GM18867 (cell line): ENCODE results near the gene SLAIN2.

Source experiments
- ATAC-seq: cut with Tn5 transposase; IDR thresholded peaks from one replicate; pipeline ENCODE4 v1.9.1; 2021; ENCODE audit warnings: mild to moderate bottlenecking, moderate library complexity; ENCODE audit not compliant: unreplicated experiment

The SLAIN2 gene

DNA sequence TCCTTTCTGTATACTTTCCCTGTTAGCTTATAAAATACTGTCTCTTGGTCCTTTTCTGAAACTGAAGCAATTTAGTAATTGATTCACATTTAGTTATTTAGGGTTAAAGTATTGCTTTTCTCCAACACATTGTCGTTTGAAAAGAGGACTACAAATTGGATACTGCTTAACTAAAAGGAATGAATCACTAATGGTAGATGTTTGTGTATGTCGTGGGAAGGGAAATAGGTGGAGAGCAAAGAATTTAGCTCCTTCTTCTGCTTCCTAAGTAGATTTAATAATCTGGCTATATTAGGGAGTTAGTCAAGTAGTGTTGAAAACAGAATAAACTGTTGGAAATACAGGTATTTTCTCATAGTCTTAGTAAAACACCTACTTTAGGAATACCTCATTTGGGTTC is 27.9 kb downstream of the SLAIN2 start:
- ATAC-seq = no peak

DNA sequence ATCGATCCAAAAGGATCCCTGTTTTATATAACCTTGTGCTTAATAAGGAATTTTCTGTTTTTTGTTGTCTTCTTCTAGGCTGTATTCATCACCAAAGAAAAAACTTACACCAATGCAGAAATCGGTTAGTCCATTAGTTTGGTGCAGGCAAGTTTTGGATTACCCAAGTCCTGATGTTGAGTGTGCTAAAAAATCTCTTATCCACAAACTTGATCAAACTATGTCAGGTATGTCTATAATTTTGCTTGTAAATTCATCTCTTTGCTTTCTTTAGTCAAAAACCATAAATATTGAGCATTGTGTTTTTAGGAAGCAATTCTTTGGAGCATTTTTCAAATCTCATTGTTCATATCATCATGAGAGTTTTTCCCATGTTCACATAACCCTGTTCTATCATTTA is 28.4 kb downstream of the SLAIN2 start:
- ATAC-seq = no peak

- ATAC-seq = peak; percentile 65
Observed at GRCh38 chr4:48370260-48371134, 29.2 kb downstream of the SLAIN2 start.

DNA sequence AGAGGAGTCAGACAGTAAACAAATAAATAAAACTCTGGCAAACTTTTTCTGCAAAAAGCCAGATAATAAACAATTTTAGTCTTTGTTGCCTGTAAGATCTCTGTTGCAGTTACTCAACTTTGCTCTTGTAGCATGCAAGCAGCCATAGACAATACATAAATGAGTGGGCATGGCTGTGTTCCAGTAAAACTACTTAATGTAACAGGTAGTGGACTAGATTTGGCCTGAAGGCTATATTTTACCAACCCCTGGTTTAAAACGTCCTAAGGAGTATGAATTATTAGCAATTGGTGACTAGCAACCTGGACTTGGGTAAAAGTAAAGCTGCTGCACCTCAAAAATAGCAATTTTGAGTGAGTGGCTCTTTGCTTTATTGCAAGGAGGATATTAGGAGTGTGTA is 30.9 kb downstream of the SLAIN2 start:
- ATAC-seq = no peak

- no peak for ATAC-seq
Observed at GRCh38 chr4:48375651-48376304, 34.4 kb downstream of the SLAIN2 start.

DNA sequence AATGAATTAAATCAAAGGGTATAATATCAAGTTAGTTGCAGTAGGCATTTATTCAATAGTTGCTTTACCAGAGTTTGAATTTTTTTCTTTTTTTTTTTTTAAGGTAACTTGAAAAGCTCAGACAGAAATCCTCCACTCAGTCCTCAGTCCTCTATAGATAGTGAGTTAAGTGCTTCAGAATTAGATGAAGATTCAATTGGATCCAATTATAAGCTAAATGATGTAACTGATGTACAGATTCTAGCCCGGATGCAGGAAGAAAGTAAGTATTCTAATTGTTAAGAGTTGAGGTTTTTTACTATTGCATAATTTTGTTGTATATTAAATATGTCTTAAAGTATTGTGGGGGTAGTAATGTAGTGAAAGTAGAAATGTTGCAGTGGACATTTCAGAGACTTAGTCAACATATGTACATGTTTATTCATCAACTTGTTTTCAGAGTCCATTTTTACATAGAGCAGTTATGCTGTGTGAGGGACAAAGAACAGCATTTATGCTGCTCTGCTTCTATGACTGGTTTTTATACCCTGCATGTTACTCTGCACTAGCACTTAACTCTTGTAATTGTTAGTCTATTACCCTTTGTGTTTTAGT is 38.4 kb downstream of the SLAIN2 start:
- ATAC-seq = no peak

DNA sequence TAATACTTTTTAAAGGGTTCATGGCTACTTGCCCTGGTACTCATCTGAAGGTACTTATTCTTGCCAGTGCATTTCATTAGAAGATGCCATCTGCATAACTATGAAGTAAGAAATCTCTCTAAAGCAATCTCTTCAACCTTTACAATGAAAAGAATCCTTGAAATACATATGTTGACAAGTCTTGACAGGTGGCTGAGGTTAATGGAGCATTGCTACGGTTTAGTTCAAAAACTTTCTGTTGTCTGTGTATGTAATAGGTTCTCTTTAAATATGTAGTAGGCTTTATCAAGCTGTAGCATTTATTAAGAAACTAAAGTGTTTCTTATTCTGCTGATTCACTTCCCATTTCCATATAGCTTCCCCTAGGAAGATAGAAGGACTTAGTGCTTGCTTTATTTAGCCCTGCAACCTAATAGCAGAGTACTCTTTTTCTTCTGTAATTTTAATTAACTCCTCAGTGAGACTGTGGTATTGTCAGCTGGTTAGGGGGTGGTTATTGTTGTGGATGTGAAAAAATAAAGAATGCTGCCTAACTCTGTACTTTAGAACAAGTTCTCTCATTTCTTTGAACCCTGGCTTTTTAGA is 39.3 kb downstream of the SLAIN2 start:
- ATAC-seq = no peak

- ATAC-seq = no peak
Observed at GRCh38 chr4:48388525-48389154, 47.3 kb downstream of the SLAIN2 start.

- ATAC-seq = no peak
Observed at GRCh38 chr4:48396043-48396442, 54.7 kb downstream of the SLAIN2 start.

GRCh38 chr4:48400416-48400815 is 59.1 kb downstream of the SLAIN2 start:
- no peak for ATAC-seq

- ATAC-seq = no peak
Observed at GRCh38 chr4:48403358-48403757, 62.0 kb downstream of the SLAIN2 start.

DNA sequence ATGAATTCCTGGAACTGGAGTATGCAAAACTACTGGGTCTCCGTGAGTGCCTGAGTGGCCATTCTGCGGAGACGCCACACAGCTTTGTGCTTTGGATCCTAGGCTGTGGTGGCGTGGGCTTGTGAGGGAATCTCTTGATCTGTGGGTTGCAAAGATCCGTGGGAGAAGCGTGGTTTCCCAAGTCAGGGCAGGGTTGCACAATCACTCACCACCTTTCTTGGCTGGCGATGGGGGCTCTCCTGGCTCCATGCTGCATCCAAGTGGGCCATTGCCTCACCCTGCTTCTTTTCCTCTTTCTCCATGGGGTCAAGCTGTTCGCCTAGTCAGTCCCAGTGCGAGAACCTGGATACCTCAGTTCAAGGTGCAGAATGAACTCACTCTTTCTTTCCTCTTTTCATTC is 62.5 kb downstream of the SLAIN2 start:
- ATAC-seq = no peak

- ATAC-seq = no peak
Observed at GRCh38 chr4:48405924-48406323, 64.6 kb downstream of the SLAIN2 start.

GRCh38 chr4:48409203-48409602 is 67.9 kb downstream of the SLAIN2 start:
- no peak for ATAC-seq

DNA sequence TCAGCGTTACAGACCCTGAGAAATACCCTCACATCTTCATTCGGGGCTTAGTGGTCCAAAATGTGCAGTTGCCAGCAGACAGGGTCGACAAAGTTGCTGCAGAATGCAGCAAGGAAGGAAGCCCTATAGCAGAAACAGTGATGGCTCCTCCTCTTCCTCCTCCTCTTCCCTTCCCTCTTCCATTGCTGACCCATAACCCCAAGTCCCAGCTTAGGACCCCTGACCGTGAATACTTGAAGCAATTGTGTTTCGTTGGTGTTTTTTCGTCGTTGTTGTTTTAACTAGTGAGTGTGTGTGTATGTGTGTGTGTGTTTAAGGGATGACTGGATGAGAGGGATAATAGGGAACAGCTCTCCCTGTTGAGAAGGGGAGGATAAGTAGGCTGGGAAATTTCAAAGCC is 69.5 kb downstream of the SLAIN2 start:
- no peak for ATAC-seq

GRCh38 chr4:48420144-48420543 is 78.8 kb downstream of the SLAIN2 start:
- no peak for ATAC-seq

DNA sequence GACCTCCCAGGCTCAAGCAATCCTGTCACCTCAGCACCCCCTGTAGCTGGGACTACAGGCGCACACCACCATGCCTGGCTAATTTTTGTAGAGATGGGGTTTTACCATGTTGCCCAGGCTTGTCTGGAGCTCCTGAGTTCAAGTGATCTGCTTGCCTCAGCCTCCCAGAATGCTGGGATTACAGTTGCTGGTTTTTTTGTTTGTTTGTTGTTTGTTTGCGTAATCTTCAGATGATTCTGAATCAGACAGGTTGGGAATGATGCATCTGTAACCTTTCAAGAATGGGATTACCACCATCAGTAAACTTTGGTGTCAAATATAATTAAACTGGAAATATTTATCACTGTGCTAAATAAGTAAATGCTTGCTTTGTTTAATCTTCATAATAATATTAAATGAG is 79.8 kb downstream of the SLAIN2 start:
- ATAC-seq = no peak

- no peak for ATAC-seq
Observed at GRCh38 chr4:48428926-48429325, 87.6 kb downstream of the SLAIN2 start.

GRCh38 chr4:48429709-48430474 is 88.6 kb downstream of the SLAIN2 start:
- ATAC-seq = no peak

DNA sequence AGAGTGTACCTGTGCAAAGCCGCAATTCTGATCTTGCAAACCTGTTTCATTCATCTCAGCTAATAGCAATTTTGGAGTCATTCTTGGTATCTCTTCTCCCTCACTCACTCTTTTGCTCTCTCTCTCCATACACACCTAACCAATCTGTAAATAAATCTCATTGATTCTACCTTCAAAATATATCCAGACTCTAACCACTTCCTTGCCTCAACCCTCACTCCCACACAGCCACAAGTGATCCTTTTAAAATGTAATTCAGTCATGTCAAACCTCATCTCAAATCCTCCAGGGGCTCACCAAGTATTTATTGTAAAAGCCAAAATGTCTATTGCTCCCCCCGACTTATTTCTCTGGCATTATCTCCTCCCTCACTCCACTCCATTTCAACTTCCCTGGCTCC is 90.1 kb downstream of the SLAIN2 start:
- ATAC-seq = no peak
